H1 (cell line): ENCODE measurements around the gene SATL1.

Experiments used
- GTF2F1 ChIP-seq: IDR thresholded peaks from 2 replicates; pipeline ENCODE4 v1.6.1; 2012; ENCODE audit warnings: low read depth, low read length, improper control_type of control experiment, borderline replicate concordance
- TF ChIP-seq, protein P1 (sequence below): IDR thresholded peaks from 2 replicates; pipeline ENCODE4 v1.6.1; 2012; ENCODE audit warnings: inconsistent platforms

DNA sequence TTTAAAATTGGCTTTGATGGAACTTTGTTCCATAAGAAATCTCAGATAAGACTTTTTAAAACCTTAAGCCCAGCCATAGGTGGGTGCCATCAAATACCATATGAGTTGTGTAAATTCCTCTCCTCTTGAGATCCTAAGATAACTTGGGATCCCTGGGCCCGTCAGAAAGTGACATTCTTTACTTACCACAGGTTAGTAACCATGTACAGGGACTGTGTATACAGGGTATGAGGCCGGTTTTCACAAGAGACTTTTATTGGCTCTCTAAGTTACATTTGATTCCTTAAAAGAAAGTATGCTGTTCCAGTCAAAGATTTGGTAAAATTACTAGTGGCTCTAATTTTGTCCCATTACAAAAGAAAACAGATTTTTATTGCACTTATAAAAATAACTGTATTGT is 129.8 kb downstream of the SATL1 start:
- TF ChIP-seq, protein P1, sequence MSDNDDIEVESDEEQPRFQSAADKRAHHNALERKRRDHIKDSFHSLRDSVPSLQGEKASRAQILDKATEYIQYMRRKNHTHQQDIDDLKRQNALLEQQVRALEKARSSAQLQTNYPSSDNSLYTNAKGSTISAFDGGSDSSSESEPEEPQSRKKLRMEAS, result no peak
- TF ChIP-seq GTF2F1, result no peak
